IPS-NIHi11 (cell line): ENCODE data around the gene CSTF2.
"Not testable (repeated sequence)": the region's sequence is repeated elsewhere in the genome, so short reads cannot be mapped to it uniquely, and the experiment has no call there.

ENCODE experiments used
- DNase-seq: peaks from one replicate; pipeline ENCODE4 v3.0.0; 2012; ENCODE audit warnings: mixed read lengths, low spot score

The CSTF2 gene

GRCh38 chrX:100819837-100820666, at the start of gene CSTF2:
Gene CSTF2 (plus strand): TSS chrX:100820391. CDS start chrX:100820417, 26 bp downstream.
- peak; percentile 75 for DNase-seq

GRCh38 chrX:100796371-100796770, 23.8 kb upstream of the CSTF2 start:
- not testable (repeated sequence) for DNase-seq

- no peak for DNase-seq
These were observed 22.8 kb upstream of the CSTF2 start for GRCh38 chrX:100797359-100797758.

- DNase-seq: no peak
These were observed 21.5 kb upstream of the CSTF2 start for GRCh38 chrX:100798484-100799214.

- no peak for DNase-seq
These were observed 17.3 kb upstream of the CSTF2 start for GRCh38 chrX:100802843-100803242.

GRCh38 chrX:100804780-100805179, 15.4 kb upstream of the CSTF2 start:
- DNase-seq: no peak

GRCh38 chrX:100808265-100808664, 11.9 kb upstream of the CSTF2 start:
- not testable (repeated sequence) for DNase-seq

GRCh38 chrX:100812216-100813158, 7.7 kb upstream of the CSTF2 start:
- DNase-seq: no peak

GRCh38 chrX:100817340-100817739, 2.9 kb upstream of the CSTF2 start:
- no peak for DNase-seq

GRCh38 chrX:100819534-100819836, 706 bp upstream of the CSTF2 start:
- DNase-seq: no peak

- no peak for DNase-seq
These were observed 9.5 kb downstream of the CSTF2 start for GRCh38 chrX:100829730-100830129.

- no peak for DNase-seq
These were observed 10.0 kb downstream of the CSTF2 start for GRCh38 chrX:100830143-100830542.

- DNase-seq: no peak
These were observed 10.4 kb downstream of the CSTF2 start for GRCh38 chrX:100830547-100830946.

GRCh38 chrX:100831219-100831946, 11.2 kb downstream of the CSTF2 start:
- no peak for DNase-seq

- no peak for DNase-seq
These were observed 30.1 kb downstream of the CSTF2 start for GRCh38 chrX:100850317-100850716.

- no peak for DNase-seq
These were observed 32.6 kb downstream of the CSTF2 start for GRCh38 chrX:100852810-100853209.

GRCh38 chrX:100863326-100863864, 43.2 kb downstream of the CSTF2 start:
- no peak for DNase-seq

- DNase-seq: no peak
These were observed 44.6 kb downstream of the CSTF2 start for GRCh38 chrX:100864657-100865391.

- DNase-seq: no peak
These were observed 48.1 kb downstream of the CSTF2 start for GRCh38 chrX:100868273-100868672.

GRCh38 chrX:100870527-100870926, 50.3 kb downstream of the CSTF2 start:
- DNase-seq: no peak
